GM12874 (cell line): ENCODE data around the gene GRB2.

Experiments
- CTCF ChIP-seq: IDR thresholded peaks from 2 replicates; pipeline ENCODE4 v1.5.1; 2011; ENCODE audit warnings: low read depth, mild to moderate bottlenecking, control low read depth, low read length, moderate library complexity; ENCODE audit not compliant: insufficient read depth

Gene GRB2

DNA sequence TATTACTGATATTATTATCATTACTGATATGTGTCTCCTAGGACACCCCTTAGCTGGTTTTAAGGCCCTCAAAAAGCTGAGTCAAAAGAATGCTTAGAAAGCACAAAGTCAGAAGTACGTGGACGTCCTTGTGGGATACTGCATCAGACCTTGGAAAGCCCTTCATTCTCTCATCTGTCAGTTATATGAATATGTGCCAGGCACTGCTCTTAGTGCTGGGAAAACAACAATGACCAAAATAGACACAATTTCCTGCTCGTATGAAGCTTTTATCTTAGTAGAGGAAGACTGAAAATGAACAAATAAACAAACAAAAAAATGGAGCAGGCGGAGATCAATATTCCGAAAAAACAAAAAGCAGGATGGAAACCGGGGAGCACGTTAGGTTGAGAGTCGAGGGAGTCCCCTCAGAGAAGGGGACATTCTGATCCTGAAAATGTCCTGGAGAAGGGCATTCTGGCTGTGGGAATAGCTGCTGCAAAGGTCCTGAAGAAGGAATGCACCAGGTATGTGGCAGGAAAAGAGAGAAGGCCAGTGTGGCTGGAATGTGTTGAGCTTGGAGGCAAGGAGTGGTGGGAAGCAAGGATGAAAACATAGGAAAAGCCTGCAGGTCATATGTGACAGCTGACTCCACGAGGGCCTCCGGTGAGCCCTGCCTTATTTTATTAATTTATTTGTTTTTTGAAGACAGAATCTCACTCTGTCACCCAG is 35.4 kb upstream of the GRB2 start:
- TF ChIP-seq CTCF, result no peak

DNA sequence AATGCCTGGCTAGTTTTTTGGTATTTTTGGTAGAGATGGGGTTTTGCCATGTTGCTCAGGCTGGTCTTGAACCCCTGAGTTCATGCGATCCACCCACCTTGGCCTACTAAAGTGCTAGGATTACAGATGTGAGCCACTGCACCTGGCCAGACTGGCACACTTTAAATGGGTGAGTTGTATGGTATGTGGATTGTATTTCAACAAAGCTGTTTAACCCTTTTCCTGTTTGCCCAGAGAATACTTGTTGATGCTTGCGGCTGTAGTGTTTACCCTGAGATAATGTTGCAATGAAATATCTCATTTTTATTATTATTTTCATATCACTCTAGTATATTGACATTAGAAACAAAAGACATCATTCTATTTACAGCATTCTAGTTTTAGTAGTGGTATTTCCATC is 33.8 kb upstream of the GRB2 start:
- no peak for TF ChIP-seq CTCF

DNA sequence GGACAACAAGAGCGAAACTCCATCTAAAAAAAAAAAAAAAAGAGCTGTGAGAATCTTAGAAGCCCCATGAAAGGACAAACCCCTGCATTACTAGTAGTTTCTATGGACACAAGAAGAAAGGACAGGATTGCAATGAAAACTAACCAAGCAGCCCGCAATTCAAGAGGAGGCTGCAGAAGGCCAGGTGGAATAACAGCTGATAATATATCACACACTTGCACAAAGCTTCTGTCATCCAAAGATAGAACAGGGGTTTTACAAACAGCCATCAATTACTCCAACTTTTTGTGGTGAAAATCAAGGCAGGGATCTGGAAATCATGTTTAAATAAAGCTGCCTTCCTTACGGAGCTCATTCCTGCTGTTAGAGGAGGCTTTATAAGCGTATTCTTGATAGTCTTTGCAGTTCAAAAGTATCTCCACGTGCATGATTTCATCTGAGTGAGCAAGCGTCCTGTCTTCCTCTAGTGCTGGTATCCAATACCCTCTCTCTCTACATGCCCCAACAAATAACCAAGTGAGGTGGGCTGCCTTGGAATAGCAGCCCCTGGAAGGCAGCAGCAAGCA is 27.8 kb upstream of the GRB2 start:
- no peak for TF ChIP-seq CTCF

GRCh38 chr17:75430159-75430974 is 24.9 kb upstream of the GRB2 start:
- no peak for TF ChIP-seq CTCF

GRCh38 chr17:75428543-75429469 is 23.3 kb upstream of the GRB2 start:
- no peak for TF ChIP-seq CTCF

GRCh38 chr17:75418531-75418930 is 13.1 kb upstream of the GRB2 start:
- TF ChIP-seq CTCF, result no peak

- no peak for TF ChIP-seq CTCF
These were observed 11.6 kb upstream of the GRB2 start for GRCh38 chr17:75417054-75417580.
